Globus pallidus (tissue), 1 donor: ENCODE data around the gene PSEN1.

ENCODE experiments used
- DNase-seq: peaks from one replicate; pipeline ENCODE4 v3.0.0-alpha.2; 2015; ENCODE audit warnings: low spot score

The PSEN1 gene

GRCh38 chr14:73136387-73137225, at the start of gene PSEN1:
Gene PSEN1, plus strand, starts transcription at chr14:73136507. Its CDS starts 11,513 bp downstream, at chr14:73148020.
- peak; percentile 95 for DNase-seq

DNA sequence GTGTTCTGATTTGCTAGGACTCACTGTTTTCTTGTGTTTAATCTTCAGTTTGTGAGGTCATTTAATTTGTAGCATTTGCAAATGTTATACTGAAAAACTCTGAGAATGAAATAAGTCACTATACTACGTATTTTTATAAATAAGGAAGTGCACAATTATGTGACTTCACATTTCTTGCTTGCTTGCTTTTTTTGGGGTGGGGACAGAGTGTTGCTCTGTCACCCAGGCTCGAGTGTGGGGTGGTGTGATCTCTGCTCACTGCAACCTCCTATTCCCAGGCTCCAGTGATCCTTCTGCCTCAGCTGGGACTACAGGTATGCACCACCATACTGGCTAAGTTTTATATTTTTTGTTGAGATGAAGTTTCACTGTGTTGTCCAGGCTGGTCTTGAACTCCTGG, 45.3 kb upstream of the PSEN1 start:
- DNase-seq: no peak

DNA sequence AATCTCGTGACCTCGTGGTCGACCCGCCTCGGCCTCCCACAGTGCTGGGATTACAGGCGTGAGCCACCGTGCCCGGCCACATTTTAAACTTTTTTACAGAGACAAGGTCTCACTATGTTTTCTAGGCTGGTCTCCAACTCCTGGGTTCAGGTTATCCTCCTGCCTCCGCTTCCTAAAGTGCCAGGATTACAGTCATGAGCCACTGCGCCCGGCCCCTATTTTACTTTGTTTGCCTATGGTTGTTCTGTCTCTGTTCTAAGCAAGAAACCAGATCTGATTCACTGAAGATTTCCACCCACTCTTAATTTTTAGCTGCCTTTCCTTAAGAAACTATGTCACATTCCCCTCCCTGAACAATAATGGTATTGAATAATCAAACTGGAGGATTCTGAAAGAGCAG, 38.9 kb upstream of the PSEN1 start:
- DNase-seq: no peak

DNA sequence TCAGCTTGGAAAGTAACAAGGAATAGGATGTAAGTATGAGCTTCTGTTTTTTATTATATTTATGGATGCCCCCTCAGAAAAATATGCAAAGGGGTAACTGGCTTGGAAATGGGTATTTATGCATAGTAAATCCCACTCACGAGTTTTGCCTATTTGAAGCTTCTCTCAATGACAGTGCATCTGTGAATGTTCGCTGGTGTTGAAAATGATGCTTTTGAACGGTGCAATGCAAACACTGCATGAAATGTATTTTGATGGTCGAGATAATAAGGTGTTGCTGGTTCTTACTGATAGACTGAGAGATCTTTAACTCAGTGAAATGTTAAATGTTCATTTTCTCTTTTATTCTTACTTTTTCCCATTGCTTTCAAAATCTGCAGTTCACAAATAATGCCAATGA, 36.0 kb upstream of the PSEN1 start:
- DNase-seq: no peak

DNA sequence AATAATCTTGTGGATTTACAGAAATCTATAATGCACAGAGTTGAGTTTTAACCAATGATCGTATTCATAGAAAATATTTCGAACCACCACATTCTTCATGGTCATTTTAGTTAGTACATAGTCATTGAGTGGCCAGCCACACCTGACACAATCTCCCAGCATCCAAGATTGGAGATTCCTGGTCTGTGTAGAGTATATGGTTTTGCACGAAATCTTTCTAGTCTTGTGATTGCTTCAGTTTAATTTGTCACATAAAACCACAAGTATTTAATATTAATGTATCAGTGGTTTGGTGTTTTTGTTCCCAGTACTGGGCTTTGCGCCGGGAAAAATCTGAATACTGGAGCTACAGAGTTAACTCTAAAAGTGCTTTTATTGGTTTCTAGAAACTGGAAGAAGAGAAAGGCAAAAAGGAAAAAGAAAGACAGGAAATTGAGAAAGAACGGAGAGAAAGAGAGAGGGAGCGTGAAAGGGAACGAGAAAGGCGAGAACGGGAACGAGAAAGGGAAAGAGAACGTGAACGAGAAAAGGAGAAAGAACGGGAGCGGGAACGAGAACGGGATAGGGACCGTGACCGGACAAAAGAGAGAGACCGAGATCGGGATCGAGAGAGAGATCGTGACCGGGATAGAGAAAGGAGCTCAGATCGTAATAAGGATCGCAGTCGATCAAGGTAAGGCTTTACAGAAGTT, 33.4 kb upstream of the PSEN1 start:
- DNase-seq: no peak

GRCh38 chr14:73105050-73105449, 31.3 kb upstream of the PSEN1 start:
- DNase-seq: no peak

GRCh38 chr14:73105727-73106126, 30.6 kb upstream of the PSEN1 start:
- no peak for DNase-seq

- DNase-seq: no peak
Measured at GRCh38 chr14:73116079-73116665, 20.1 kb upstream of the PSEN1 start.

GRCh38 chr14:73124180-73124894, 12.0 kb upstream of the PSEN1 start:
- DNase-seq: no peak

- DNase-seq: no peak
Measured at GRCh38 chr14:73125169-73125588, 11.1 kb upstream of the PSEN1 start.

DNA sequence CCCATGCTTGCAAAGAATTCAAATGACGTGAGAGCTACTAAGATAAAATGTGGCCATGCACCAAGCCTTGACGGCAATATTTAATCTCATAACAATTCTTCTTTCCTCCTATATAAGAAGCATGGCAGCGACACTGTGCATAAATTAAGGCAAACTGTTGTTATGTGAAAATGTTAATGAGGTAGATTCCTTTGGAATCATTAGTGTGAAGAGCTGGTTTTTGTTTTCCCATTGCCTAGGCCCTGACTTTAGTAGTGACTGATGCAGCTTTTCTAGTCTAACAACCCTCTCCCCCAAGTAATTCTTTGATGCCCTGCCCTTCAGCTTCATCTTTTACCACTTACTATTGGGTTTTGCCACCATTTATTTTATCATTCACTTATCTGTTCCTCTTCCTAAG, 10.6 kb upstream of the PSEN1 start:
- no peak for DNase-seq

GRCh38 chr14:73133795-73134194, 2.5 kb upstream of the PSEN1 start:
- no peak for DNase-seq

DNA sequence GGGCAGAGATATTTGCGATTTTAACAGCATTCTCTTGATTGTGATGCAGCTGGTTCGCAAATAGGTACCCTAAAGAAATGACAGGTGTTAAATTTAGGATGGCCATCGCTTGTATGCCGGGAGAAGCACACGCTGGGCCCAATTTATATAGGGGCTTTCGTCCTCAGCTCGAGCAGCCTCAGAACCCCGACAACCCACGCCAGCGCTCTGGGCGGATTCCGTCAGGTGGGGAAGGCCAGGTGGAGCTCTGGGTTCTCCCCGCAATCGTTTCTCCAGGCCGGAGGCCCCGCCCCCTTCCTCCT, 271 bp upstream of the PSEN1 start:
- no peak for DNase-seq

DNA sequence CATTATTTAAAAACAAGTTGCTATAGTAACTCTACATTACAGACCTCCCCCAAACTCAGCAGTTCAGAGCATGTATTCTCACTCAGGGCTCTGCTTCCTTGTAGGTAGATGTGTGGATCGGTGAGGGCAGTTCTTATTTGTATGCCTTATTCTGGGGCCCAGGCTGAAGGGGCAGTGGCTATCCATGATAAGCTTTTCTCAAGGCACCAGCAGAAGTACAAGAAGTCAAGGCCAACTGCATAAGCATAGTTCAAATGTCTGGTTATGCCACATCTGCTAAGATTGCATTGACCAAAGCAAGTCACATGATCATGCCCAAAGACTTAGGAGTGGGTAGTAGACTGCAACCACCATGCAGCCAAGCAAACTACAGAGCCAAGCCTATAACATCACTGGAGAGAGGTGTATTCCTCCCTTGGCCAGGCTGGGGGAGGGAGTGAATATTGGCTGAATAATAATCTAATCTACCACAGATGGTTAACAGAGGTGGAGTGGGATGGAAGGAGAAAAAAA, 4.6 kb downstream of the PSEN1 start:
- no peak for DNase-seq

DNA sequence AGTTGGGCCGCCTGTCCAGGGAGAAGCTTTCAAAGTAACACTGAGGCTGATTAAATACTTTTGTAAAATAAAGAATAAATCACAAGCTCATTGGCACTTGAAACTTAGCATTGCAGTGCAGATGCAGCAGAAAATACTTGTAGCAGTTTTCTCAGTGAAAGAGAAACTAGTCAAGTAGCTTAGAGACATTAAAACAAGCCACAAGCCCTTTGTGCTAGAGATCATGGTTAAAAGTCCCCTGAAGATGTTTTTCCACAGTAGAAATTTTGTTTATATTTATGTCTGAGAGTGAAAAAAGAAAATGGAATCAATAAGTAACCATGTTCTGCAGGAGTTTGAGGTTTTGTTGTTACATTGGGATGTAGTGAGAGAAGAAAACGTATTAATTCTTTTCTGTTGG, 5.9 kb downstream of the PSEN1 start:
- DNase-seq: peak; percentile 52

GRCh38 chr14:73143003-73143402, 6.7 kb downstream of the PSEN1 start:
- DNase-seq: peak; percentile 97

- no peak for DNase-seq
Measured at GRCh38 chr14:73143617-73144016, 7.3 kb downstream of the PSEN1 start.

- DNase-seq: no peak
Measured at GRCh38 chr14:73145371-73145770, 9.1 kb downstream of the PSEN1 start.

DNA sequence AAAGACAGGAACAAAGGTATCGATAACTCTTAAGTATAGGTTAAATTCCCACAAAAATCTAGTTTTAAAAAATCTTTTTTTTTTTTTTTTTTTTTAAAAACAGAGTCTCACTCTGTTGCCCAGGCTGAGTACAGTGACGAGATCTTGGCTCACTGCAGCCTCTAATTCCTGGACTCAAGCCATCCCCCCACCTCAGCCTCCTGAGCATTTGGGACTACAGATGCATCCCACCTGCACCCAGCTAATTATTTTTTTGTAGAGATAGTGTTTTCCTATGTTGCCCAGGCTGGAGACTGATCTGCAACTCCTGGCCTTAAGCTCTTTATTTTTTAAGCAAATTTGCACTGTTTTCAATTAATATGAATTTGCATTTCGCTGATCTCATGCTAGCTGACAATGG, 9.8 kb downstream of the PSEN1 start:
- no peak for DNase-seq

GRCh38 chr14:73149753-73150152, 13.4 kb downstream of the PSEN1 start:
- no peak for DNase-seq

DNA sequence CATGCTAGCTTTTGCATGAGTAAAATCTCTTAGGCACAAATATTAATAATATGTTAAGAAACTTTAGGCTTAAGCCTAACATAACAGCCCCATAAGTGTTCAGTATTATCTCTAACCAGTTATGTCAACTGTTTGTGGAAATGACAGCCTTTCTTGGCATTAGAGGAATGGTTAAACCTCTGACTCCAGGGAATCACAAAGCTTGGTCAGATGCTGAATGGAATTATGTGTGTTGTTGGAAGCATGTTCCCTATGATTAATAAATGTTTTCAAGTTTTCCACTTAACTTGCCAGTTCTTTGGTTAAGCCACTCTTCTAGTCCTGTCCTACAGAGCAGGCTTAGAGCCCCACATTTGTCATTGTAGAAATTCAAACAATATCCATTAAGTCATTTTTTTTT, 17.0 kb downstream of the PSEN1 start:
- no peak for DNase-seq

DNA sequence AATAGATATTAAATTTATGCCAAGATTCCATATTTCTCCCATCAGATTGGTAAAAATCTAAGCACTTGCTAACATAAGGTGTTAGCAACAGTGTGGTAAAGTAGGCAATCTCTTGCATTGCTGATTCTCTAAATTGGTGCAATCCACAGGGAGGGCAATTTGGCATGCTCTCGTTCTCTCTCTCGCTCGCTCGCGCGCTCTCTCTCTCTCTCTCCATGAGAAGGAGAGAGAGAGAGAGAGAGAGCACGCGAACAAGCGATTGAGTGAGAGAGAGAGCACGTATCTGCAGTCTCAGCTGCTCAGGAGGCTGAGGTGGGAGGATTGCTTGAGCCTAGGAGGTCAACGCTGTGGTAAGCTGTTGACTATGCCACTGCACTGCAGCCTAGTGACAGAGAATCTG, 25.9 kb downstream of the PSEN1 start:
- DNase-seq: no peak
